SK-N-MC (cell line): ENCODE results near the gene FBLIM1.

Experiments
- DNase-seq: peaks from one replicate; pipeline ENCODE4 v3.0.0-alpha.2; 2011; ENCODE audit warnings: low read depth, low spot score
- H3K27ac ChIP-seq: fragments of 200-600 bp; sonication (generic); 2 replicates; pipeline ENCODE4 v1.5.1; 2016; ENCODE audit warnings: mixed run types
- H3K36me3 ChIP-seq: fragments of 200-600 bp; sonication (generic); 2 replicates; pipeline ENCODE4 v1.6.1; 2017; ENCODE audit warnings: antibody characterized with exemption, low read length, mixed read lengths; ENCODE audit not compliant: insufficient read depth
- H3K4me3 ChIP-seq: fragments of 200-600 bp; sonication (generic); 2 replicates; pipeline ENCODE4 v1.5.1; 2016
- H3K9ac ChIP-seq: fragments of 200-600 bp; sonication (generic); 2 replicates; pipeline ENCODE4 v1.8.0; 2017; ENCODE audit warnings: mixed run types, mixed read lengths; ENCODE audit not compliant: insufficient read length
- H3K9me3 ChIP-seq: fragments of 200-600 bp; sonication (generic); 2 replicates; pipeline ENCODE4 v1.6.1; 2017; ENCODE audit warnings: low read depth, mild to moderate bottlenecking, antibody characterized with exemption, low read length, moderate library complexity, mixed read lengths
- EZH2 ChIP-seq: fragments of 200-600 bp; sonication (generic); IDR thresholded peaks from one replicate; pipeline ENCODE4 v1.6.1; 2017; ENCODE audit warnings: antibody characterized with exemption
- FOXP2 ChIP-seq: optimal IDR thresholded peaks from 2 replicates; pipeline ENCODE3; 2011; ENCODE audit warnings: mild to moderate bottlenecking, moderate library complexity; ENCODE audit not compliant: insufficient read depth; ENCODE audit errors: extremely low read length, control extremely low read depth
- POLR2AphosphoS5 ChIP-seq: IDR thresholded peaks from 2 replicates; pipeline ENCODE4 v1.6.1; 2012; ENCODE audit warnings: mild to moderate bottlenecking, low read depth, low read length, borderline replicate concordance

Gene FBLIM1

DNA sequence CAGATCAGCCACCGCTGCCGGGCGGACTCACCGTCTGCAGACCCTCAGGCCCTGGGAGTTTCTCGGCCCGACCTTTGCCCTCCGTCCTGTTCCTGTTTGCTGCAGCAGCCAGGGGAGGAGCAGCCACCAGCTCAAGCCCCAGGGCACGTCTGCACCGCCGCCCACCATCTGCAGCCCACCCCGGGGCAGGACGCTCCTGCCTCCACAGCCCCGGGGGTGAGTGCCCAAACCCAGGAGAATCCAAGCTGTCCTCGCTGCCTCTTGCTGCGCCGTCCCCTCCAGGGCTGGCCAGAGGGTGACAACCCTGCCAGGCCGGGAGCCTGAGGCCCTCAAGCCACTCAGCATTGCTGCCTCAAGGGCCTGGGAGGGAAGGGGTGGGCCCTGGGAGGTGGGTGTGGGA, 23.7 kb upstream of the FBLIM1 start:
- no peak overlapping the region for H3K4me3 ChIP-seq
- TF ChIP-seq POLR2AphosphoS5: no peak
- TF ChIP-seq EZH2: no peak
- TF ChIP-seq FOXP2: no peak
- no peak for DNase-seq
- no peaks in the 10 kb centered on the region for H3K9me3 ChIP-seq
- H3K9ac ChIP-seq: no peak overlapping the region
- no peak overlapping the region for H3K27ac ChIP-seq
- no peaks in the 10 kb centered on the region; the same call in 1 of the 2 replicates for H3K36me3 ChIP-seq

DNA sequence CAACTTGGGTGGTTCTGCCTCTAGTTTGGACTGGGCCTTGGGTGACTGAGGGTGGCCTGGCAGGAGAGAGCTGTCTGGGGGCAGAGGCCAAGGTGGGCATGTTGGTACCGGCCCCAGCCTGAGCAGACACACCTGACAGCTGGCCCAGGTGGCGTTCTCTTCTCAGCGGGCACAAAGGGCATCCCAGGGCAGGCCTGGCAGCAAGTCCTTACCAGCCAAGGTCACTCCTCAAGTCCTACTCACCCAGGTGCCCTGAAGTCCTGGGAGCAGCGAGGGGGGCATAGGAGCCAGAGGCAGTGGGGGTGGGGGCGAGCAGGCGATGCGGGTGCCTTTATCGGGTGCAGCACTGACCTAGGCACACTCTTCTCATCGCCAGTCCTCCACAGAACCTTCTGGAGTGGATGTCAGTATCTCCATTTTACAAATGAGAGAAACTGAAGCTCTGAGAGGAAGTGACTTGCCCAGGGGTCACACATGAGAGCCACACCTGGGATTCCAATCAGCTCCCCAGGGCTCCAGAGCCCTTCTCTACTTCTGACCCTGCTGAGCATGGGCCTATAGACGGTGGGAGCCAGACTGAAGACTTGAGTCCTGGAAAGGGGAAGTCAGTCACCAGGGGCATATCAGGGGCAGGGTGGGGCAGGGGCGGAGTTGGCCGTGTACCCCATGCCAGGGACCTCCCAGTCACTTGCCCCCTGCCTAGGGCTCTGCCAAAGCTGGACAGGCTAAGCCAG, 23.1 kb upstream of the FBLIM1 start:
- no peaks in the 10 kb centered on the region for H3K9me3 ChIP-seq
- TF ChIP-seq POLR2AphosphoS5 (no peak), EZH2 (no peak), FOXP2 (no peak)
- no peak overlapping the region for H3K9ac ChIP-seq
- no peaks in the 10 kb centered on the region; the same call in 1 of the 2 replicates for H3K36me3 ChIP-seq
- no peak for DNase-seq
- H3K4me3 ChIP-seq: no peak overlapping the region
- no peak overlapping the region for H3K27ac ChIP-seq

DNA sequence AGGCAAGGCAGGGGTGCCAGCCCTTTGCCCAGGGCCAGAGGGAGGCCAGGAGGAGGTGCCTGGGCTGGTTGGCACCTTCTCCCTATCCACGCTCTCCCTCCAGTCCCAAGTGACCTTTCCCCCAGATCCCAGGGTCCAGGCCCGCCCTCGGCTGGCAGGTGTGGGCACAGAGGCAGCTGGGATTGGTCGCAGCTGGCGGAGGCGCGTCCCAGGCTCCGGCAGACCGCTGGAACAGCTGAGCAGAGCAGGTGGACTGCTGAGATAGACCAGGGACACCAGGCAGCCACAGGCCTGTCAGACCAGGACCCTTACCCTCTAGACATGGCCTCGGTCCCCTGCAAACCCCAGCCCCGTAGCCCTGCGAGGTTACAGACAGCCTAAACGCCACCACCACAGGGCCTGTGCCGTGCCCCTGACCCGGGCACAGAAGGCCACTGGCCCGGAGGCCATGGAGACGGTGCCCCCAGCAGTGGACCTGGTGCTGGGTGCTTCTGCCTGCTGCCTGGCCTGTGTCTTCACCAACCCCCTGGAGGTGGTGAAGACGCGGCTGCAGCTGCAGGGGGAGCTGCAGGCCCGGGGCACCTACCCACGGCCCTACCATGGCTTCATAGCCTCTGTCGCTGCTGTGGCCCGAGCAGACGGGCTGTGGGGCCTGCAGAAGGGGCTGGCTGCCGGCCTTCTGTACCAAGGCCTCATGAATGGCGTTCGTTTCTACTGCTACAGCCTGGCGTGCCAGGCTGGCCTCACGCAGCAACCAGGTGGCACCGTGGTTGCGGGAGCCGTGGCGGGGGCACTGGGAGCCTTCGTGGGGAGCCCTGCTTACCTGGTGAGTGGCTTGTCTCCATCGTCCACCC, 22.3 kb upstream of the FBLIM1 start, which contains the start of gene SLC25A34:
Gene SLC25A34, plus strand, starts transcription at position 221 of the 854 bp plus-strand sequence. Its CDS starts 228 bp downstream, at position 449.
- TF ChIP-seq EZH2: no peak
- no peak for TF ChIP-seq FOXP2
- TF ChIP-seq POLR2AphosphoS5: no peak
- H3K9ac ChIP-seq: no peak within 1 kb of the TSS
- H3K9me3 ChIP-seq: no peaks in the 10 kb centered on the region
- DNase-seq: no peak
- no peak within 1 kb of the TSS for H3K27ac ChIP-seq
- no peaks in the 10 kb centered on the region; the same call in 1 of the 2 replicates for H3K36me3 ChIP-seq
- H3K4me3 ChIP-seq: no peak within 1 kb of the TSS

DNA sequence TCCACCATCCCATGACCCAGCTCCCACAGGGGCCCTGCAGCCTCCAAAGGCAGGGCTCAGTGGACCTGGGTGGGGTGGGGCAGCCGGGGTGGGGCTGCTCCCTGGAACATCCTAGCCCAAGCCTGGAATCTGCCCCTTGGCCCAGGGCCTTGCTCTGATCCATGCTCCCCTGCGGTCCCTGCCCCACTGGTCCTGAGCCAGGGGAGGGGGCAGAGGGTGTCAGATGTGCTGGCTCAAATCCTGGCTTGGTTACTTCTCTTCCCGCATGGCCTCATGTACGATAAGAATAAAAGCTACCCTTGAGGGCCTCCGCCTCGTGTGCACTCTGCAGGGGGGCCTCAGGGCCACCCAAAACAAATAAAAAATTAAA, 21.7 kb upstream of the FBLIM1 start:
- no peak for TF ChIP-seq FOXP2
- TF ChIP-seq POLR2AphosphoS5: no peak
- no peak for TF ChIP-seq EZH2
- H3K9ac ChIP-seq: no peak overlapping the region
- no peak overlapping the region for H3K4me3 ChIP-seq
- H3K27ac ChIP-seq: no peak overlapping the region
- no peaks in the 10 kb centered on the region; the same call in 1 of the 2 replicates for H3K36me3 ChIP-seq
- DNase-seq: no peak
- no peaks in the 10 kb centered on the region for H3K9me3 ChIP-seq

DNA sequence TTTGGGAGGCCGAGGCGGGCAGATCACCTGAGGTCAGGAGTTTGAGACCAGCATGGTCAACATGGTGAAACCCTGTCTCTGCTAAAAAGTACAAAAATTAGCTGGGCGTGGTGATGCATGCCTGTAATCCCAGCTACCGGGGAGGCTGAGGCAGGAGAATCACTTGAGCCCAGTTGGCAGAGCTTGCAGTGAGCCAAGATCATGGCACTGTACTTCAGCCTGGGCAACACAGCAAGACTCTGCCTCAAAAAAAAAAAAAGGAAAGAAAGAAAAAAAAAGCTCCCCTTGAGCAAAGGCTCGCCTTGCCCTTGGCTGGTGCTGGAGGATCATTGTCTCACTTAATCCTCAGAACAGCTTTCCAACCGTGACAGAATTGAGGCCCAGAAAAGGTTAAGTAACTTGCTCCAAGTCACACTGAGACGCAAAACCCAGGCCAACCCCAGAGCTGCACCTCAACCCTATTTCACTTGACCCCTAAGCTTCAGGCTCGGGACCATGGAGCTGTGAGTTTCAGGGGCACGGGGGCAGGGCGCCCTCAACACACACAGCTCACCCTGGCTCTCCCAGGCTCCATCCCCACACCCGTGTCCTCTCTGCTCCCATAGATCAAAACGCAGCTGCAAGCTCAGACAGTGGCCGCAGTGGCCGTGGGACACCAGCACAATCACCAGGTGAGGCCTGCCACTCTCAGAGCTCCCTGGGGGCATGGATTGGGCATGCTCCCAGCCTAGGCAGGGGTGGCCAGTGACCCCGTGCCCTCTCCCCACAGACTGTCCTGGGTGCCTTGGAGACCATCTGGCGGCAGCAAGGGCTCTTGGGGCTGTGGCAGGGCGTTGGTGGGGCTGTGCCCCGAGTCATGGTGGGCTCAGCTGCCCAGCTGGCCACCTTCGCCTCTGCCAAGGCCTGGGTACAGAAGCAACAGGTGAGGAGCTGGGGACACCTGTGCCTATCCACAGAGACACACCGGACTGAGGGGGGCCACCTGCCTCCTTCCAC, 21.0 kb upstream of the FBLIM1 start:
- TF ChIP-seq EZH2 (no peak), POLR2AphosphoS5 (no peak), FOXP2 (no peak)
- DNase-seq: no peak
- Histone ChIP-seq H3K27ac (no peak overlapping the region), H3K9me3 (no peaks in the 10 kb centered on the region), H3K36me3 (no peaks in the 10 kb centered on the region; the same call in 1 of the 2 replicates), H3K9ac (no peak overlapping the region), H3K4me3 (no peak overlapping the region)

DNA sequence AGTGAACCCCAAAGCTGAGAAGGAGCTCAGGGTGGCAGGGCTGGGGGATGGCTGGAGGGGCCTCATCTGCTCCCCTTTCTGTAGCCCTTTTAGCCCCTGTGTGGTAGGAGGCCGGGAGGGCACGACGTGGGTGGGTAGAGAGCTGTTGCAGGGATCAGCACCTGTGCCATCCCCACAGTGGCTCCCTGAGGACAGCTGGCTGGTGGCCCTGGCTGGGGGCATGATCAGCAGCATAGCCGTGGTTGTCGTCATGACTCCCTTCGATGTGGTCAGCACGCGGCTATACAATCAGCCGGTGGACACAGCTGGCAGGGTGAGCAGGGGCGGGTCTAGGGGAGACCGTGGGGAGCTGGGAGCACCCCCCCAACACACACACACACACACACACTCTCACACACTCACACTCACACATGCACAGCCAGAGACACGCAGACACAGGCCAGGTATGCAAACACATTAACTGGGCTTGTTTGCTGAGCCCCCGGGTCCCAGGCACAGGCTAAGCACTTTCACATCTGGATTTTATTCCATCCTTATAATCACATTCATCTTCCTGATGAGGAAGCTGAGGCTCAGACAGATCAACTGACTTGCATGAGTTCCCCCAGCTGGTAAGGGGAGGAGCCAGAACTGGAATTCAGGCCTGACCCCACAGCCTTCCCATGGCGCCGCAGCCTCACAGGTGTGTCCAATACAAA, 20.0 kb upstream of the FBLIM1 start:
- TF ChIP-seq EZH2: no peak
- TF ChIP-seq POLR2AphosphoS5: no peak
- no peak for TF ChIP-seq FOXP2

DNA sequence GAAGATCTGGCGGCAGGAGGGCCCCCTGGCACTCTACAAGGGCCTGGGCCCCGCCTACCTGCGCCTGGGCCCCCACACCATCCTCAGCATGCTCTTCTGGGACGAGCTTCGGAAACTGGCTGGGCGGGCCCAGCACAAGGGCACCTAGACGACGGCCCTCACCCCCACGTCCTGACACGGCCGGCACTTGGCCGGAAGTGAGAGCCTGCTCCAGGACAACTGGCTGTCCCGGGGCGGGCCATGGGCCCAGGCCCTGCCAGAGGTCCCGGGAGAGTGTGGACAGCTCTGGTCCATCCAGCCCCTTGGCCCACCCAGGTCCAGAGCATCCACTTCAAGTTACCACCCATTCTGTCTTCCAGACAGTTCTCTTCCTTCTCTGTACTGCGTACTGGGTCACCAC, 19.3 kb upstream of the FBLIM1 start:
- Histone ChIP-seq H3K27ac (no peak overlapping the region), H3K4me3 (no peak overlapping the region), H3K36me3 (no peaks in the 10 kb centered on the region; the same call in 1 of the 2 replicates), H3K9ac (no peak overlapping the region), H3K9me3 (no peaks in the 10 kb centered on the region)
- TF ChIP-seq EZH2 (no peak), FOXP2 (no peak), POLR2AphosphoS5 (no peak)
- DNase-seq: no peak

More for the DNA sequence above, 20.0 kb upstream of the FBLIM1 start:
- no peak for DNase-seq
- Histone ChIP-seq H3K36me3 (no peaks in the 10 kb centered on the region; the same call in 1 of the 2 replicates), H3K9me3 (no peaks in the 10 kb centered on the region), H3K9ac (no peak overlapping the region), H3K4me3 (no peak overlapping the region), H3K27ac (no peak overlapping the region)
